Measurements from ENCODE around the gene CTSS. TPM values are rescaled to one million over a fixed set of nuclear protein-coding genes. Genes with fewer than 3 reads are reported as not detected.

Gene CTSS
- total and polyA plus RNA-seq, 2 experiments from 2014 or later, result not detected

DNA sequence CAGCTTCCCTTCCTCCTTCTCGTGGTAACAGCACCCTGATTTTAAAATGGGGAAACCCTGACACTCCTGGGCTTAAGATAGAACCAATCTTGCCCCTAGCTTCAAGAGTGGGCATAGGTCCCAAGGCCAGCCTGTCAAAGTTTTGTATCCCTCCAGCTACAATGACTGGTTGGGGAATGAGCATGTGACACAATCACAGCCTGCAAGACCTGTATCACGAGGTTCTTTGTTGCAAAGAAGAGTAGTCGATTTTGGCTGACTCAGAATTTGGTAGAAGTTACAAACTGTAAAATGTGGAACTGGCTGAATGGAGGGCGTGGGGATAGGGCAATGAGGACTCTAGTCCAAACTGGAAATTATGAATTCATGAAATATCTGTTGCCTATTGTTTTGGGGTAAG, 23.8 kb upstream of the CTSS start (continued):
- TF ChIP-seq, protein P1, sequence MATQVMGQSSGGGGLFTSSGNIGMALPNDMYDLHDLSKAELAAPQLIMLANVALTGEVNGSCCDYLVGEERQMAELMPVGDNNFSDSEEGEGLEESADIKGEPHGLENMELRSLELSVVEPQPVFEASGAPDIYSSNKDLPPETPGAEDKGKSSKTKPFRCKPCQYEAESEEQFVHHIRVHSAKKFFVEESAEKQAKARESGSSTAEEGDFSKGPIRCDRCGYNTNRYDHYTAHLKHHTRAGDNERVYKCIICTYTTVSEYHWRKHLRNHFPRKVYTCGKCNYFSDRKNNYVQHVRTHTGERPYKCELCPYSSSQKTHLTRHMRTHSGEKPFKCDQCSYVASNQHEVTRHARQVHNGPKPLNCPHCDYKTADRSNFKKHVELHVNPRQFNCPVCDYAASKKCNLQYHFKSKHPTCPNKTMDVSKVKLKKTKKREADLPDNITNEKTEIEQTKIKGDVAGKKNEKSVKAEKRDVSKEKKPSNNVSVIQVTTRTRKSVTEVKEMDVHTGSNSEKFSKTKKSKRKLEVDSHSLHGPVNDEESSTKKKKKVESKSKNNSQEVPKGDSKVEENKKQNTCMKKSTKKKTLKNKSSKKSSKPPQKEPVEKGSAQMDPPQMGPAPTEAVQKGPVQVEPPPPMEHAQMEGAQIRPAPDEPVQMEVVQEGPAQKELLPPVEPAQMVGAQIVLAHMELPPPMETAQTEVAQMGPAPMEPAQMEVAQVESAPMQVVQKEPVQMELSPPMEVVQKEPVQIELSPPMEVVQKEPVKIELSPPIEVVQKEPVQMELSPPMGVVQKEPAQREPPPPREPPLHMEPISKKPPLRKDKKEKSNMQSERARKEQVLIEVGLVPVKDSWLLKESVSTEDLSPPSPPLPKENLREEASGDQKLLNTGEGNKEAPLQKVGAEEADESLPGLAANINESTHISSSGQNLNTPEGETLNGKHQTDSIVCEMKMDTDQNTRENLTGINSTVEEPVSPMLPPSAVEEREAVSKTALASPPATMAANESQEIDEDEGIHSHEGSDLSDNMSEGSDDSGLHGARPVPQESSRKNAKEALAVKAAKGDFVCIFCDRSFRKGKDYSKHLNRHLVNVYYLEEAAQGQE (IDR thresholded peaks at IDR 0.05; ENCODE audit: unreplicated experiment), result no peak
- TF ChIP-seq, protein P2, sequence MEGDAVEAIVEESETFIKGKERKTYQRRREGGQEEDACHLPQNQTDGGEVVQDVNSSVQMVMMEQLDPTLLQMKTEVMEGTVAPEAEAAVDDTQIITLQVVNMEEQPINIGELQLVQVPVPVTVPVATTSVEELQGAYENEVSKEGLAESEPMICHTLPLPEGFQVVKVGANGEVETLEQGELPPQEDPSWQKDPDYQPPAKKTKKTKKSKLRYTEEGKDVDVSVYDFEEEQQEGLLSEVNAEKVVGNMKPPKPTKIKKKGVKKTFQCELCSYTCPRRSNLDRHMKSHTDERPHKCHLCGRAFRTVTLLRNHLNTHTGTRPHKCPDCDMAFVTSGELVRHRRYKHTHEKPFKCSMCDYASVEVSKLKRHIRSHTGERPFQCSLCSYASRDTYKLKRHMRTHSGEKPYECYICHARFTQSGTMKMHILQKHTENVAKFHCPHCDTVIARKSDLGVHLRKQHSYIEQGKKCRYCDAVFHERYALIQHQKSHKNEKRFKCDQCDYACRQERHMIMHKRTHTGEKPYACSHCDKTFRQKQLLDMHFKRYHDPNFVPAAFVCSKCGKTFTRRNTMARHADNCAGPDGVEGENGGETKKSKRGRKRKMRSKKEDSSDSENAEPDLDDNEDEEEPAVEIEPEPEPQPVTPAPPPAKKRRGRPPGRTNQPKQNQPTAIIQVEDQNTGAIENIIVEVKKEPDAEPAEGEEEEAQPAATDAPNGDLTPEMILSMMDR (conservative IDR thresholded peaks at IDR 0.05; ENCODE audit: low read depth in 2 of 2), result no peak
- TF ChIP-seq EZH2 (IDR thresholded peaks at IDR 0.05; ENCODE audit: low read depth, unreplicated experiment) (no peak), STAT1 (IDR thresholded peaks at IDR 0.05; ENCODE audit: unreplicated experiment) (no peak), POLR2AphosphoS5 (IDR thresholded peaks at IDR 0.05; ENCODE audit: low read depth) (no peak)

DNA sequence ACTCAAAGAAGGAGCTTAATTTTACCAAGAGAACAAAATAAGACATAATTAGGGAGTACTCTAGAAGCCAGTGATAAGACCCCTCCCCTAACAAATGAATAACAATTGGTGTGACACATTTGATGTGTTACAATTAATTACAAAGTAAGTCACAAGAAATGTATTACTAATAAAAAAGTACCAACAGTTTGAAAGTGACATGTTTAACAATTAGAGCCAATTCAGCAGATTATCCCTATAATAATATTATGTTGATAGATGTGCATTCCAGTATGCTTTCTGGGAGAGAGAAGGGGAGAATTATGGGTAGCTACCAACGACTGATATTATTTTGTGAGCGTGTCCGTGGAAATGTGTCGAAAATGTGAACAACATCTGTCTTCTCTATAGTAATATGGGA, 23.4 kb upstream of the CTSS start:
- H3K79me2 ChIP-seq (replicated peaks; ENCODE audit: insufficient read depth), result no peaks in the 10 kb centered on the region
- no peaks in the 10 kb centered on the region for H3K27me3 ChIP-seq (ENCODE audit: insufficient read depth)
- TF ChIP-seq ZNF331 (CRISPR knock-in tag; IDR thresholded peaks at IDR 0.05; ENCODE audit: low read depth) (no peak), POLR2AphosphoS5 (IDR thresholded peaks at IDR 0.05; ENCODE audit: low read depth) (no peak), EZH2 (IDR thresholded peaks at IDR 0.05; ENCODE audit: low read depth, unreplicated experiment) (no peak), EZH2phosphoT487 (IDR thresholded peaks at IDR 0.05; ENCODE audit: unreplicated experiment) (no peak), ZNF114 (CRISPR knock-in tag; IDR thresholded peaks at IDR 0.05) (no peak)
- TF ChIP-seq, protein P1 (IDR thresholded peaks at IDR 0.05; ENCODE audit: unreplicated experiment), result no peak
- H3K27ac ChIP-seq (ENCODE audit: low read depth), result no peak overlapping the region
- no peak overlapping the region for H3K4me3 Mint-ChIP-seq
- no peaks in the 10 kb centered on the region for H3K9me2 ChIP-seq (ENCODE audit: insufficient read depth)
- no peaks in the 10 kb centered on the region for H3K27me3 Mint-ChIP-seq (ENCODE audit: insufficient read depth, low read depth, poor library complexity)
- H3K4me2 ChIP-seq, result no peak overlapping the region
- no peak overlapping the region for H3K27ac Mint-ChIP-seq
- H3K4me1 Mint-ChIP-seq, result peaks cover 5% of the 10 kb centered on the region; the same call in 1 of the 3 replicates
- no peaks in the 10 kb centered on the region for H3F3A ChIP-seq (replicated peaks; ENCODE audit: low read depth)
- H3K36me3 Mint-ChIP-seq (ENCODE audit: low read depth), result no peaks in the 10 kb centered on the region
- no peak for ATAC-seq
- DNase-seq (ENCODE audit: low spot score), result no peak
- no peaks in the 10 kb centered on the region for H3K4me1 ChIP-seq (ENCODE audit: insufficient read depth)
- H2AFZ ChIP-seq, result no peak overlapping the region
- H4K20me1 ChIP-seq (replicated peaks; ENCODE audit: insufficient read depth), result no peaks in the 10 kb centered on the region
- no peaks in the 10 kb centered on the region for H3K9me3 Mint-ChIP-seq
- H3K4me3 ChIP-seq, result no peak overlapping the region
- no peaks in the 10 kb centered on the region for H3K36me3 ChIP-seq (ENCODE audit: insufficient read depth)

Data from GM23338 (cell line).